ENCODE results near the gene MGAT1.
A peak's percentile ranks its signal among the peaks of the same experiment; 100 is the strongest.

The MGAT1 gene

GRCh38 chr5:180823940-180824629, 21.5 kb upstream of the MGAT1 start:
- DNase-seq: no peak

- no peak for DNase-seq
Measured at GRCh38 chr5:180823346-180823745, 20.7 kb upstream of the MGAT1 start.

GRCh38 chr5:180821538-180821937, 18.9 kb upstream of the MGAT1 start:
- DNase-seq: no peak

GRCh38 chr5:180820788-180821321, 18.2 kb upstream of the MGAT1 start:
- no peak for DNase-seq

GRCh38 chr5:180818677-180819341, 16.2 kb upstream of the MGAT1 start:
- DNase-seq: no peak

- DNase-seq: no peak
Measured at GRCh38 chr5:180817893-180818674, 15.5 kb upstream of the MGAT1 start.

- DNase-seq: no peak
Measured at GRCh38 chr5:180816608-180817534, 14.3 kb upstream of the MGAT1 start.

- DNase-seq: no peak
Measured at GRCh38 chr5:180815293-180815917, 12.8 kb upstream of the MGAT1 start.

- no peak for DNase-seq
Measured at GRCh38 chr5:180813420-180813819, 10.8 kb upstream of the MGAT1 start.

- no peak for DNase-seq
Measured at GRCh38 chr5:180811623-180812124, 9.1 kb upstream of the MGAT1 start.

- DNase-seq: no peak
Measured at GRCh38 chr5:180810959-180811622, 8.5 kb upstream of the MGAT1 start.

- peak; percentile 76 for DNase-seq
Measured at GRCh38 chr5:180810210-180810958, 7.8 kb upstream of the MGAT1 start.

- DNase-seq: no peak
Measured at GRCh38 chr5:180809403-180810209, 7.0 kb upstream of the MGAT1 start.

- DNase-seq: no peak
Measured at GRCh38 chr5:180808461-180809000, 5.9 kb upstream of the MGAT1 start.

GRCh38 chr5:180807654-180808414, 5.2 kb upstream of the MGAT1 start:
- no peak for DNase-seq

GRCh38 chr5:180807046-180807445, 4.4 kb upstream of the MGAT1 start:
- no peak for DNase-seq

- DNase-seq: no peak
Measured at GRCh38 chr5:180806351-180807011, 3.9 kb upstream of the MGAT1 start.

- no peak for DNase-seq
Measured at GRCh38 chr5:180804129-180804618, 1.6 kb upstream of the MGAT1 start.
